K562 (cell line): ENCODE data around the gene CSMD2. TPM values are rescaled to one million over a fixed set of nuclear protein-coding genes. Genes with fewer than 3 reads are reported as not detected.

Experiments
- ATAC-seq: fragments of 200-7000 bp; cut with Tn5 transposase; 3 replicates; pipeline ENCODE4 v1.9.1; 2020; ENCODE audit warnings: moderate library complexity
- BruUV-seq: library from RNA; stranded (reverse); fragments of 400-500 nt; replicated peaks from 2 replicates; lab custom pipeline; 2021; lab: Mats Ljungman, UMichigan
- CTCF ChIA-PET: fragments of 300-600 bp; formaldehyde crosslinking; extraction: SDS; loops from one replicate; lab custom pipeline; 2021; ENCODE audit warnings: low intra/inter-chr PET ratio; lab: Yijun Ruan, JAX
- POLR2A ChIA-PET: fragments of 300-600, 350-650 bp; sonication (Branson Sonifier 250); formaldehyde crosslinking; extraction: SDS; loops from one replicate; lab custom pipeline; 2021; ENCODE audit warnings: antibody characterized with exemption, inconsistent platforms; lab: Yijun Ruan, JAX
- DNase-seq, 4 experiments: peaks; one replicate each; pipeline versions ENCODE4 v3.0.0 to v3.0.0-alpha.2; 2011 to 2018; ENCODE audit warnings: low spot score in 3 of 4, mixed read lengths in 3 of 4; ENCODE audit errors: extremely low read depth in 1 of 4
- FAIRE-seq: peaks from 2 replicates; lab custom pipeline; 2011; peaks lifted over from hg19 to GRCh38; lab: Jason Lieb, UNC
- H2AFZ ChIP-seq: 2 replicates; pipeline ENCODE4 v1.6.0; 2011; ENCODE audit warnings: low read depth, low read length, control low read depth, inconsistent platforms
- H3K27ac ChIP-seq: fragments of 200-600 bp; 3 replicates; pipeline ENCODE4 v1.8.0; 2011; ENCODE audit warnings: low read depth, mild to moderate bottlenecking, control low read depth, inconsistent platforms, low read length, moderate library complexity, mixed read lengths; ENCODE audit errors: extremely low read depth
- H3K27me3 ChIP-seq, 2 experiments: fragments of 300-600 bp in 1 of 2; 2 replicates in 1 of 2; 3 replicates in 1 of 2; pipeline versions ENCODE4 v1.6.0 to v1.8.0; 2011; ENCODE audit warnings: inconsistent platforms in 2 of 2, low read length in 2 of 2, mild to moderate bottlenecking in 1 of 2, mixed read lengths in 1 of 2, moderate library complexity in 1 of 2; ENCODE audit not compliant: control insufficient read depth in 2 of 2, insufficient read depth in 2 of 2
- H3K36me3 ChIP-seq: fragments of 300-600 bp; 3 replicates; pipeline ENCODE4 v1.8.0; 2011; ENCODE audit warnings: mild to moderate bottlenecking, low read length, inconsistent platforms; ENCODE audit not compliant: control insufficient read depth, insufficient read depth
- H3K4me1 ChIP-seq, 2 experiments: fragments of 200-600 bp in 1 of 2; replicated peaks in 1 of 2; 2 replicates in 1 of 2; 3 replicates in 1 of 2; pipeline versions ENCODE4 v1.5.1 to v1.8.0; 2011; ENCODE audit warnings: inconsistent platforms in 2 of 2, low read length in 2 of 2, mild to moderate bottlenecking in 1 of 2, mixed read lengths in 1 of 2, moderate library complexity in 1 of 2; ENCODE audit not compliant: control insufficient read depth in 2 of 2, insufficient read depth in 2 of 2
- H3K4me2 ChIP-seq: 2 replicates; pipeline ENCODE4 v1.6.1; 2011; ENCODE audit warnings: low read length, control low read depth, inconsistent platforms, mixed read lengths; ENCODE audit not compliant: insufficient read depth
- H3K4me3 ChIP-seq: fragments of 200-600 bp; sonication (generic), shearing (Covaris generic); 2 replicates; pipeline ENCODE4 v1.5.1; 2016; ENCODE audit warnings: control low read depth, inconsistent platforms
- H3K79me2 ChIP-seq: fragments of 200-600 bp; 3 replicates; pipeline ENCODE4 v1.8.0; 2011; ENCODE audit warnings: low read length, inconsistent platforms; ENCODE audit not compliant: control insufficient read depth, insufficient read depth
- H3K9ac ChIP-seq, 2 experiments: 2 replicates each; pipeline versions ENCODE4 v1.6.0 to v1.6.1; 2011; ENCODE audit warnings: low read depth in 2 of 2, low read length in 2 of 2, control low read depth in 1 of 2, inconsistent platforms in 1 of 2, mild to moderate bottlenecking in 1 of 2, mixed read lengths in 1 of 2; ENCODE audit not compliant: insufficient read depth in 1 of 2
- H3K9me1 ChIP-seq: one replicate; pipeline ENCODE4 v1.6.0; 2011; ENCODE audit warnings: inconsistent platforms, mild to moderate bottlenecking, low read length, moderate library complexity; ENCODE audit not compliant: control insufficient read depth, insufficient read depth
- H3K9me3 ChIP-seq: replicated peaks from 2 replicates; pipeline ENCODE4 v1.5.1; 2011; ENCODE audit warnings: low read depth, low read length, inconsistent platforms; ENCODE audit not compliant: control insufficient read depth, insufficient read depth
- H4K20me1 ChIP-seq: replicated peaks from 2 replicates; pipeline ENCODE4 v1.6.1; 2011; ENCODE audit warnings: low read length, inconsistent platforms, mixed read lengths; ENCODE audit not compliant: control insufficient read depth, insufficient read depth
- CBFB ChIP-seq: sonication (generic); formaldehyde crosslinking; IDR thresholded peaks from 2 replicates; pipeline ENCODE4 v1.4.0; 2020; ENCODE audit warnings: mild to moderate bottlenecking, missing genetic modification reagents
- CBX5 ChIP-seq: IDR thresholded peaks from 2 replicates; pipeline ENCODE4 v1.6.1; 2014; ENCODE audit warnings: low read depth, borderline replicate concordance
- MLLT1 ChIP-seq, 2 experiments: fragments of 450-650 bp; IDR thresholded peaks; 2 replicates each; pipeline ENCODE4 v1.6.1; 2016
- PYGO2 ChIP-seq: fragments of 450-650 bp; IDR thresholded peaks from 2 replicates; pipeline ENCODE4 v1.6.1; 2016; ENCODE audit warnings: mild to moderate bottlenecking, missing genetic modification characterization, moderate library complexity, missing compliant biosample characterization
- SMAD4 ChIP-seq: fragments of 250-450 bp; sonication (Bioruptor Pico); conservative IDR thresholded peaks from 2 replicates; pipeline ENCODE4 v1.8.0; 2021; ENCODE audit warnings: inconsistent platforms, mild to moderate bottlenecking, moderate library complexity
- TEAD2 ChIP-seq: fragments of 450-650 bp; IDR thresholded peaks from 2 replicates; pipeline ENCODE4 v1.6.1; 2016; ENCODE audit warnings: missing genetic modification characterization, control low read depth, missing compliant biosample characterization
- TRIM28 ChIP-seq: fragments of 450-650 bp; IDR thresholded peaks from 2 replicates; pipeline ENCODE4 v1.6.1; 2017
- ZNF140 ChIP-seq: fragments of 250-450 bp; sonication (Bioruptor Pico); IDR thresholded peaks from 2 replicates; pipeline ENCODE4 v1.8.0; 2021; ENCODE audit warnings: moderate library complexity, mild to moderate bottlenecking, inconsistent platforms
- ZNF639 ChIP-seq, 2 experiments: fragments of 200-800 bp in 1 of 2; sonication (Bioruptor generic) in 1 of 2; sonication (generic) in 1 of 2; formaldehyde crosslinking in 1 of 2; IDR thresholded peaks in 1 of 2; conservative IDR thresholded peaks in 1 of 2; 2 replicates each; pipeline versions ENCODE4 v1.5.0 to v1.6.1; 2016 to 2020; ENCODE audit warnings: missing compliant biosample characterization in 1 of 2, missing genetic modification characterization in 1 of 2, missing genetic modification reagents in 1 of 2
- WGBS: fragments of 100-300 bp; shearing (Covaris generic); methylation state at CpG from one replicate; pipeline ENCODE4 v1.1.6; 2016; ENCODE audit warnings: low coverage, mixed read lengths; ENCODE audit not compliant: insufficient coverage; ENCODE audit errors: missing lambda C conversion rate; 5-methylcytosine and 5-hydroxymethylcytosine counted together
- in situ Hi-C: fragments of 300-500 bp; cut with MboI; formaldehyde crosslinking; loops from 4 replicates; pipeline ENCODE4 v1.15.0; 2018; ENCODE audit warnings: inconsistent platforms, mixed read lengths
- intact Hi-C: fragments of 100-400 bp; cut with micrococcal nuclease; formaldehyde crosslinking; loops from 2 replicates; pipeline ENCODE4 v1.14.2; 2022
- polyA plus RNA-seq, 8 experiments: library from polyadenylated mRNA; depleted of rRNA in 4 of 8; stranded (reverse) in 5 of 8; unstranded in 3 of 8; fragments of >200 nt; fragmentation: Nextera tagmentation in 2 of 8; fragmentation: Illumina TruSeq in 1 of 8; extraction: Ambion mirVana in 2 of 8; extraction: Trizol in 1 of 8; gene quantifications; 2 replicates each; pipeline versions ENCODE4 v1.2.1 to v1.2.3, GENCODE V29; 2011 to 2014; ENCODE audit warnings: inconsistent platforms in 1 of 8, missing spikeins in 1 of 8
- total RNA-seq, 7 experiments: library from RNA; depleted of rRNA in 6 of 7; stranded (reverse); fragments of >200 nt in 6 of 7; fragmentation: Illumina TruSeq in 2 of 7; extraction: Trizol in 2 of 7; gene quantifications; 2 replicates each; pipeline versions ENCODE4 v1.2.1 to v1.2.3, GENCODE V29; 2011 to 2021; ENCODE audit warnings: low replicate concordance in 1 of 7

Gene CSMD2
- total and polyA plus RNA-seq, 9 of the 15 experiments (the other 6 are each of a cell fraction or from before 2014, with no cell fraction given), result not detected

GRCh38 chr1:33895396-33895795, 269.6 kb downstream of the CSMD2 start:
- no peaks in the 10 kb centered on the region for H3K9me1 ChIP-seq
- TF ChIP-seq ZNF140 (CRISPR knock-in tag) (no peak), ZNF639 (CRISPR knock-in tag; conservative IDR thresholded peaks at IDR 0.05 in 1 of 2, IDR thresholded peaks at IDR 0.05 in 1 of 2) (no peak), TEAD2 (no peak), PYGO2 (tag) (no peak), CBX5 (no peak), TRIM28 (no peak), CBFB (CRISPR knock-in tag) (no peak), MLLT1 (IDR thresholded peaks at IDR 0.05) (no peak), SMAD4 (CRISPR knock-in tag) (no peak)
- TF ChIP-seq, all 486 proteins: peak for 0
- Histone ChIP-seq H3K36me3 (no peaks in the 10 kb centered on the region), H3K9me3 (no peaks in the 10 kb centered on the region), H3K27me3 (peaks cover 0 to 4% of the 10 kb centered on the region in 2 experiments; a peak in 1 of 5 replicates), H3K4me2 (no peak overlapping the region), H3K4me3 (no peak overlapping the region), H3K9ac (no peak overlapping the region), H3K79me2 (no peaks in the 10 kb centered on the region), H4K20me1 (no peaks in the 10 kb centered on the region), H3K27ac (no peak overlapping the region), H2AFZ (no peak overlapping the region), H3K4me1 (no peaks in the 10 kb centered on the region; a peak in 1 of 5 replicates)
- intact Hi-C loops (no loop called here), in situ Hi-C loops (no loop called here)
- ATAC-seq (no peak), DNase-seq (no peak), FAIRE-seq (no peak)
- CTCF ChIA-PET, result no interaction called here
- no TSS peak for BruUV-seq
- POLR2A ChIA-PET, result interaction anchor here (1.4 kb wide), 1 partner anchor 9 kb away, joined by 3 read pairs; no protein-coding TSS in a partner anchor
- WGBS, result under 1% methylated on average over 8 of the region's 8 CpGs
